HepG2 (cell line): Measurements from ENCODE around the gene PRDX2. TPM values are rescaled to one million over a fixed set of nuclear protein-coding genes. Genes with fewer than 3 reads are reported as not detected.
A peak's percentile ranks its signal among the peaks of the same experiment; 100 is the strongest.

Experiments used
- EP300 ChIP-seq, 3 experiments: sonication (generic) in 1 of 3; formaldehyde crosslinking in 1 of 3; IDR thresholded peaks; 2 replicates each; pipeline versions ENCODE4 v1.5.1 to v1.6.1; 2011 to 2020; ENCODE audit warnings: low read depth in 2 of 3, low read length in 2 of 3, borderline replicate concordance in 1 of 3, improper control_type of control experiment in 1 of 3, mild to moderate bottlenecking in 1 of 3, missing genetic modification reagents in 1 of 3, moderate library complexity in 1 of 3
- GPN1 ChIP-seq: sonication (generic); formaldehyde crosslinking; IDR thresholded peaks from 2 replicates; pipeline ENCODE4 v1.5.1; 2020; ENCODE audit warnings: missing genetic modification reagents, borderline replicate concordance
- GTF2F1 ChIP-seq: fragments of 150-350 bp; IDR thresholded peaks from 2 replicates; pipeline ENCODE4 v1.6.1; 2014; ENCODE audit warnings: low read length
- HOXA3 ChIP-seq: sonication (generic); formaldehyde crosslinking; IDR thresholded peaks from 2 replicates; pipeline ENCODE4 v1.5.0; 2020; ENCODE audit warnings: missing genetic modification reagents
- MAFK ChIP-seq, 2 experiments: IDR thresholded peaks in 1 of 2; conservative IDR thresholded peaks in 1 of 2; 2 replicates each; pipeline ENCODE4 v1.6.1; 2011; ENCODE audit warnings: improper control_type of control experiment in 2 of 2, low read length in 2 of 2
- MXI1 ChIP-seq: IDR thresholded peaks from 3 replicates; pipeline ENCODE4 v1.6.1; 2012; ENCODE audit warnings: low read depth, low read length, inconsistent platforms, borderline replicate concordance
- NFATC3 ChIP-seq: sonication (generic); formaldehyde crosslinking; IDR thresholded peaks from 2 replicates; pipeline ENCODE4 v1.5.1; 2020; ENCODE audit warnings: mild to moderate bottlenecking, missing genetic modification reagents
- PAXIP1 ChIP-seq: sonication (generic); formaldehyde crosslinking; conservative IDR thresholded peaks from 2 replicates; pipeline ENCODE4 v1.4.0; 2020; ENCODE audit warnings: mild to moderate bottlenecking, missing genetic modification reagents, moderate library complexity
- RFX3 ChIP-seq: IDR thresholded peaks from 2 replicates; pipeline ENCODE4 v1.6.1; 2016; ENCODE audit warnings: missing biosample characterization, missing genetic modification reagents
- SALL1 ChIP-seq: sonication (generic); formaldehyde crosslinking; IDR thresholded peaks from 2 replicates; pipeline ENCODE4 v1.8.0; 2022; ENCODE audit warnings: mild to moderate bottlenecking, missing genetic modification reagents
- SP1 ChIP-seq, 2 experiments: fragments of 450-650 bp in 1 of 2; sonication (generic) in 1 of 2; formaldehyde crosslinking in 1 of 2; IDR thresholded peaks; 2 replicates each; pipeline versions ENCODE4 v1.4.0 to v1.6.1; 2016 to 2020; ENCODE audit warnings: missing genetic modification reagents in 1 of 2
- ZEB1 ChIP-seq: IDR thresholded peaks from 2 replicates; pipeline ENCODE4 v1.6.1; 2012; ENCODE audit warnings: mild to moderate bottlenecking, low read depth, inconsistent platforms; ENCODE audit not compliant: insufficient replicate concordance
- ZFAT ChIP-seq: sonication (generic); formaldehyde crosslinking; conservative IDR thresholded peaks from 2 replicates; pipeline ENCODE4 v1.8.1; 2023; ENCODE audit warnings: missing genetic modification reagents, inconsistent platforms
- ZNF557 ChIP-seq: sonication (generic); formaldehyde crosslinking; IDR thresholded peaks from 2 replicates; pipeline ENCODE4 v1.4.0; 2020; ENCODE audit warnings: missing genetic modification reagents
- ZNF879 ChIP-seq: sonication (generic); formaldehyde crosslinking; IDR thresholded peaks from 2 replicates; pipeline ENCODE4 v1.8.1; 2023; ENCODE audit warnings: missing genetic modification reagents
- polyA plus RNA-seq, 8 experiments: library from polyadenylated mRNA; depleted of rRNA in 3 of 8; stranded (reverse) in 7 of 8; unstranded in 1 of 8; fragments of >200 nt; fragmentation: Illumina TruSeq in 4 of 8; extraction: Trizol in 4 of 8; gene quantifications; 2 replicates each; pipeline versions ENCODE4 v1.2.1 to v1.2.3, GENCODE V29; 2011 to 2016; ENCODE audit warnings: low read depth in 4 of 8, missing spikeins in 1 of 8, mixed read lengths in 1 of 8; ENCODE audit not compliant: insufficient read depth in 1 of 8
- total RNA-seq, 5 experiments: library from RNA; depleted of rRNA; stranded (reverse); fragments of >200 nt; fragmentation: Illumina TruSeq; extraction: Trizol; gene quantifications; 2 replicates each; pipeline ENCODE4 v1.2.3, GENCODE V29; 2016; ENCODE audit warnings: low read depth in 1 of 5
- TF ChIP-seq, protein P1 (sequence below): sonication (generic); formaldehyde crosslinking; IDR thresholded peaks from 2 replicates; pipeline ENCODE4; 2020; ENCODE audit warnings: missing genetic modification reagents, mild to moderate bottlenecking, borderline replicate concordance
- TF ChIP-seq, protein P2 (sequence below): sonication (generic); formaldehyde crosslinking; IDR thresholded peaks from 2 replicates; pipeline ENCODE4 v1.4.0; 2020; ENCODE audit warnings: mild to moderate bottlenecking, missing genetic modification reagents

Gene PRDX2
- total and polyA plus RNA-seq, 2 of the 13 experiments (the other 11 are each of a cell fraction or from before 2014, with no cell fraction given) = 218 to 381 TPM

DNA sequence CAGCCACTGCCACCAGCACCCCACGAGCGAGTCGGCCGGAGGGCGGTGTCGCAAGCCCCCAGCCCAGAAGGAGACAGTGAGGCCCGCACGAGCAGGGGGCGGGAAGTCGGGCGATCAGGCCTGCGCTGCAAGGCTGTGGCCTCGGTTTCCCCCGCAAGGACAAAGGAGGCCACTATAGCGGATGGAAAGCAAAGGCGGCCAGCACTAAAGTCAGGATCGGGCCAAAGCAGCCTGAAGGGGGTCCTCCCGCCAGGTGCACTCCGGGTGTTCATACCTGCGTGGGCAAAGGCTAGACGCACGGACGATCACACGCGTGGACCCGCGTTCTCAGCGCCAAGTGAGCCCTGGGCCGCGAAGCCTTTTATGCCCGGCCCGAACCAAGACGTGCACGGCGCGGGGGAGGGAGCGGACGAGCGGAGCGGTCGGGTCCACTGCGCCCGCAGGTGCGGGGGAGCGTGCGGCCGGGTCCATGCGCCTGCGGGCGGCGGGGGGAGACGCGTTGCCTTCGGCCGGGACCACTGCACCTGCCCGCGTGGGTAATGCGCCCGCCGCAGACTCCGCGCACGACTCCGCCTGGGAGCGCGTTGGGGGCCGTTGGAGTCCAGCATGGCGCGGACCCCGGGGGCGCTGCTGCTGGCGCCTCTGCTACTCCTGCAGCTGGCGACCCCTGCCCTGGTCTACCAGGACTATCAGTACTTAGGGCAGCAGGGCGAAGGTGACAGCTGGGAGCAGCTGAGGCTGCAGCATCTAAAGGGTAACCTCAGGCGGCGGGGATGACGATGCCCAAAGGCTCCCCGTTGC, at the start of gene PRDX2, which contains the start of gene THSD8 (continued):
- TF ChIP-seq, protein P1, sequence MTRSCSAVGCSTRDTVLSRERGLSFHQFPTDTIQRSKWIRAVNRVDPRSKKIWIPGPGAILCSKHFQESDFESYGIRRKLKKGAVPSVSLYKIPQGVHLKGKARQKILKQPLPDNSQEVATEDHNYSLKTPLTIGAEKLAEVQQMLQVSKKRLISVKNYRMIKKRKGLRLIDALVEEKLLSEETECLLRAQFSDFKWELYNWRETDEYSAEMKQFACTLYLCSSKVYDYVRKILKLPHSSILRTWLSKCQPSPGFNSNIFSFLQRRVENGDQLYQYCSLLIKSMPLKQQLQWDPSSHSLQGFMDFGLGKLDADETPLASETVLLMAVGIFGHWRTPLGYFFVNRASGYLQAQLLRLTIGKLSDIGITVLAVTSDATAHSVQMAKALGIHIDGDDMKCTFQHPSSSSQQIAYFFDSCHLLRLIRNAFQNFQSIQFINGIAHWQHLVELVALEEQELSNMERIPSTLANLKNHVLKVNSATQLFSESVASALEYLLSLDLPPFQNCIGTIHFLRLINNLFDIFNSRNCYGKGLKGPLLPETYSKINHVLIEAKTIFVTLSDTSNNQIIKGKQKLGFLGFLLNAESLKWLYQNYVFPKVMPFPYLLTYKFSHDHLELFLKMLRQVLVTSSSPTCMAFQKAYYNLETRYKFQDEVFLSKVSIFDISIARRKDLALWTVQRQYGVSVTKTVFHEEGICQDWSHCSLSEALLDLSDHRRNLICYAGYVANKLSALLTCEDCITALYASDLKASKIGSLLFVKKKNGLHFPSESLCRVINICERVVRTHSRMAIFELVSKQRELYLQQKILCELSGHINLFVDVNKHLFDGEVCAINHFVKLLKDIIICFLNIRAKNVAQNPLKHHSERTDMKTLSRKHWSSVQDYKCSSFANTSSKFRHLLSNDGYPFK (CRISPR knock-in tag) = peak; percentile 56; the same call in 1 of the 2 replicates
- TF ChIP-seq ZNF879 (CRISPR knock-in tag) (no peak), MXI1 (peak; percentile 52; the same call in 1 of the 3 replicates), MAFK (conservative IDR thresholded peaks at IDR 0.05 in 1 of 2, IDR thresholded peaks at IDR 0.05 in 1 of 2; ENCODE audit: low read length in 2 of 2) (no peak), SP1 (IDR thresholded peaks at IDR 0.05) (no peak), SP1 (CRISPR knock-in tag; IDR thresholded peaks at IDR 0.05) (peak; percentile 42), EP300 (IDR thresholded peaks at IDR 0.05; ENCODE audit: low read depth in 2 of 2, low read length in 2 of 2) (no peak), EP300 (CRISPR knock-in tag; IDR thresholded peaks at IDR 0.05; ENCODE audit: borderline replicate concordance) (no peak; the same call in 1 of the 2 replicates), SALL1 (CRISPR knock-in tag) (peak; percentile 79; the same call in 1 of the 2 replicates), RFX3 (CRISPR knock-in tag) (no peak), ZNF557 (CRISPR knock-in tag) (0 out of 2 replicates have a peak, but pooled peaks have one; percentile 42), ZEB1 (no peak), GPN1 (CRISPR knock-in tag) (no peak), PAXIP1 (CRISPR knock-in tag) (peak; percentile 58; the same call in 1 of the 2 replicates), NFATC3 (CRISPR knock-in tag) (peak; percentile 51; the same call in 1 of the 2 replicates), GTF2F1 (no peak), ZFAT (no peak), HOXA3 (CRISPR knock-in tag) (peak; percentile 86)
- TF ChIP-seq, protein P2, sequence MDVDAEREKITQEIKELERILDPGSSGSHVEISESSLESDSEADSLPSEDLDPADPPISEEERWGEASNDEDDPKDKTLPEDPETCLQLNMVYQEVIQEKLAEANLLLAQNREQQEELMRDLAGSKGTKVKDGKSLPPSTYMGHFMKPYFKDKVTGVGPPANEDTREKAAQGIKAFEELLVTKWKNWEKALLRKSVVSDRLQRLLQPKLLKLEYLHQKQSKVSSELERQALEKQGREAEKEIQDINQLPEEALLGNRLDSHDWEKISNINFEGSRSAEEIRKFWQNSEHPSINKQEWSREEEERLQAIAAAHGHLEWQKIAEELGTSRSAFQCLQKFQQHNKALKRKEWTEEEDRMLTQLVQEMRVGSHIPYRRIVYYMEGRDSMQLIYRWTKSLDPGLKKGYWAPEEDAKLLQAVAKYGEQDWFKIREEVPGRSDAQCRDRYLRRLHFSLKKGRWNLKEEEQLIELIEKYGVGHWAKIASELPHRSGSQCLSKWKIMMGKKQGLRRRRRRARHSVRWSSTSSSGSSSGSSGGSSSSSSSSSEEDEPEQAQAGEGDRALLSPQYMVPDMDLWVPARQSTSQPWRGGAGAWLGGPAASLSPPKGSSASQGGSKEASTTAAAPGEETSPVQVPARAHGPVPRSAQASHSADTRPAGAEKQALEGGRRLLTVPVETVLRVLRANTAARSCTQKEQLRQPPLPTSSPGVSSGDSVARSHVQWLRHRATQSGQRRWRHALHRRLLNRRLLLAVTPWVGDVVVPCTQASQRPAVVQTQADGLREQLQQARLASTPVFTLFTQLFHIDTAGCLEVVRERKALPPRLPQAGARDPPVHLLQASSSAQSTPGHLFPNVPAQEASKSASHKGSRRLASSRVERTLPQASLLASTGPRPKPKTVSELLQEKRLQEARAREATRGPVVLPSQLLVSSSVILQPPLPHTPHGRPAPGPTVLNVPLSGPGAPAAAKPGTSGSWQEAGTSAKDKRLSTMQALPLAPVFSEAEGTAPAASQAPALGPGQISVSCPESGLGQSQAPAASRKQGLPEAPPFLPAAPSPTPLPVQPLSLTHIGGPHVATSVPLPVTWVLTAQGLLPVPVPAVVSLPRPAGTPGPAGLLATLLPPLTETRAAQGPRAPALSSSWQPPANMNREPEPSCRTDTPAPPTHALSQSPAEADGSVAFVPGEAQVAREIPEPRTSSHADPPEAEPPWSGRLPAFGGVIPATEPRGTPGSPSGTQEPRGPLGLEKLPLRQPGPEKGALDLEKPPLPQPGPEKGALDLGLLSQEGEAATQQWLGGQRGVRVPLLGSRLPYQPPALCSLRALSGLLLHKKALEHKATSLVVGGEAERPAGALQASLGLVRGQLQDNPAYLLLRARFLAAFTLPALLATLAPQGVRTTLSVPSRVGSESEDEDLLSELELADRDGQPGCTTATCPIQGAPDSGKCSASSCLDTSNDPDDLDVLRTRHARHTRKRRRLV (CRISPR knock-in tag) = no peak; the same call in 1 of the 2 replicates
